ENCODE results near the gene EXOSC9.

The EXOSC9 gene

DNA sequence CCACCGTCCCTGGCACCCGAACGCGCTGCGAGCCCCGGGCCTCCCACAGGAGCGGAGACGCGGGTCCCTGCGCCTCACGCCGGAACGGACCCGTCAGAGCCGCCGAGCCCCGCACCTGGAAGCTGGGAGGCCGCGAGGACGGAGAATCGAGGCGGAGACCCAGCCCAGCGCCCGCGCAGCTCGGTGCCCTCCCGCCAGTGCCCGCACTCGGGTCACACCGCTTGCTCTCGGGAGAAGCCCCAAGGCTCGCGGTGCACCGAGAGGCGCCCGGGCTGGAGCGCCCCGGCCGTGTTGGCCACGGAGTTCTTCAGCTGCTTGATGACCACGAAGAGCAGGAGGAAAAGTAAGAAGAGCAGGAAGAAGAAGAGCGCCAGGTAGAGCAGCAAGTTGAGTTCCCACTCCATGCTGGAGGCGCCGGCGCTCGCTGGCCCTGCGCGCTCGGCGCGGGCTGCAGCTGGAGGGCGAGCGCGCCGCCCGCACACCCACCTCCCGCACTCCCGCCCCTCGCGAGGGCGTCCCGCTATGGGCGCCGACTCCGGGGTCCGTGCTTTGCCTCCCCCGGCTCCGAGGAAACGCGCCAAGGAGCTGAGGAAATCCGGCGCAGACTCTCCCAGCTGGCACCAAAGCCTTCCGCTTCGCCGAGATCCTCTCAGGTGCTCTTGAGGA is 36.3 kb upstream of the EXOSC9 start, which contains the start of gene SMIM43:
SMIM43 (minus strand) TSS at position 463 of the 666 bp plus-strand sequence; CDS start at position 404, 59 bp downstream.
- Histone ChIP-seq H3K27me3 (ENCODE audit: insufficient read depth, low read depth, severe bottlenecking) (peaks cover 21% of the 10 kb centered on the region), H3K36me3 (no peaks in the 10 kb centered on the region), H3K9me3 (ENCODE audit: severe bottlenecking) (no peaks in the 10 kb centered on the region), H3K4me3 (ENCODE audit: low read depth, low read length) (peak within 1 kb of the TSS; percentile 59), H3K27ac (no peak within 1 kb of the TSS)
- no peak for TF ChIP-seq CTCF (IDR thresholded peaks at IDR 0.05; ENCODE audit: low read depth, low read length)
- peak; percentile 55 for DNase-seq

DNA sequence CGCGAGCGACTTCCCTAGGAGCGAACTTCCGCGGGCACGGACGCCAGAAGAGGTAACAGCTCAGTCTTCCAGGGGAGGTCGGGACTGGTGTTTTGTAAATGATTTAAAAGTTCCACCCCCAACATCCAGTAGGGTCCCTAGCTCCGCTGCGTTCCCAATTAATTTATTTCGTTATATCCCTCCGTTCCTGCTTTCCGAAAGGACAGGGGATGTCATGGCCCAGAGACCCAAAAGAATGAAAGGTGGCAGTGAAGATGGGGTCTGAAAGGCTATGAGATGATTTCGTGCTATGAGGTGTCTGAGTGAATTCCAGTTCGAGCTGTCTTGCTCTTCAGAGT is 35.8 kb upstream of the EXOSC9 start:
- peaks cover 21% of the 10 kb centered on the region for H3K27me3 ChIP-seq (ENCODE audit: insufficient read depth, low read depth, severe bottlenecking)
- H3K27ac ChIP-seq, result no peak overlapping the region
- DNase-seq, result no peak
- no peaks in the 10 kb centered on the region for H3K9me3 ChIP-seq (ENCODE audit: severe bottlenecking)
- no peak for TF ChIP-seq CTCF (IDR thresholded peaks at IDR 0.05; ENCODE audit: low read depth, low read length)
- H3K36me3 ChIP-seq, result no peaks in the 10 kb centered on the region
- peak overlapping the region; percentile 59 for H3K4me3 ChIP-seq (ENCODE audit: low read depth, low read length)

GRCh38 chr4:121765971-121766538 is 35.1 kb upstream of the EXOSC9 start:
- no peak for TF ChIP-seq CTCF (IDR thresholded peaks at IDR 0.05; ENCODE audit: low read depth, low read length)
- peaks cover 21% of the 10 kb centered on the region for H3K27me3 ChIP-seq (ENCODE audit: insufficient read depth, low read depth, severe bottlenecking)

GRCh38 chr4:121767166-121767565 is 34.0 kb upstream of the EXOSC9 start:
- Histone ChIP-seq H3K27me3 (ENCODE audit: insufficient read depth, low read depth, severe bottlenecking) (peaks cover 21% of the 10 kb centered on the region), H3K9me3 (ENCODE audit: severe bottlenecking) (no peaks in the 10 kb centered on the region), H3K36me3 (no peaks in the 10 kb centered on the region), H3K27ac (no peak overlapping the region), H3K4me3 (ENCODE audit: low read depth, low read length) (no peak overlapping the region)
- TF ChIP-seq CTCF (IDR thresholded peaks at IDR 0.05; ENCODE audit: low read depth, low read length), result no peak
- DNase-seq, result no peak

More at GRCh38 chr4:121765971-121766538, 35.1 kb upstream of the EXOSC9 start:
- no peaks in the 10 kb centered on the region for H3K36me3 ChIP-seq
- H3K4me3 ChIP-seq (ENCODE audit: low read depth, low read length), result no peak overlapping the region
- no peak for DNase-seq
- no peak overlapping the region for H3K27ac ChIP-seq
- no peaks in the 10 kb centered on the region for H3K9me3 ChIP-seq (ENCODE audit: severe bottlenecking)

DNA sequence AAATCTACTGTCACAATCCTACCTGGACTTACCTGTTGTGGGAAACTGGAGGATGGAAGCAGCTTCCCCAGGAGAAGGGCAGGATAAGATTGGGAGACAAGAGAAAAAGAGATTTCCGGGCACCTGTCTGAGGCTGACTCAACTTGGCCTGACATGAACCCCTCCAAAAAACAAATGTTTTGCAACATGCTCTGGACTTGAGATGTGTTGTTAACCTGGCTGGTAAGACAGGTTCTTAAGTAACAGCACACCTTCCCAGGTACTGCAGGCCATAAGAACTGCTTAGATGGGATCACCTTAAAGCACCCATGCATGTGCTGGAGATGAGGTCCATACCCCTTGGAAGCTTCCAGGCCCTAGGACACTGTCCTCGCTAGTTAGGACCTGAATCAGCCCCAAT is 31.8 kb upstream of the EXOSC9 start:
- DNase-seq, result no peak
- H3K4me3 ChIP-seq (ENCODE audit: low read depth, low read length), result no peak overlapping the region
- no peaks in the 10 kb centered on the region for H3K36me3 ChIP-seq
- H3K27ac ChIP-seq, result no peak overlapping the region
- no peak for TF ChIP-seq CTCF (IDR thresholded peaks at IDR 0.05; ENCODE audit: low read depth, low read length)
- H3K27me3 ChIP-seq (ENCODE audit: insufficient read depth, low read depth, severe bottlenecking), result peaks cover 13% of the 10 kb centered on the region
- no peaks in the 10 kb centered on the region for H3K9me3 ChIP-seq (ENCODE audit: severe bottlenecking)
